Measurements from ENCODE around the gene SASH3. TPM values are rescaled to one million over a fixed set of nuclear protein-coding genes. Genes with fewer than 3 reads are reported as not detected.

SASH3 gene
- total and polyA plus RNA-seq, 2 donors (not counting 1 experiment from before 2014, with no cell fraction given) = not detected

- no peak for TF ChIP-seq CTCF (conservative IDR thresholded peaks at IDR 0.05 in 1 of 2, IDR thresholded peaks at IDR 0.05 in 1 of 2; ENCODE audit: low read depth in 1 of 2, low read length in 2 of 2)
- TF ChIP-seq EZH2 (IDR thresholded peaks at IDR 0.05; ENCODE audit: low read length, missing control alignments) = no peak
- no peak for DNase-seq (ENCODE audit: low read depth in 2 of 2)
- Histone ChIP-seq H3K36me3 (ENCODE audit: control insufficient read depth, insufficient read depth, low read length) (no peaks in the 10 kb centered on the region), H3K9me3 (ENCODE audit: control insufficient read depth, insufficient read depth, low read depth, low read length) (no peaks in the 10 kb centered on the region), H3K79me2 (ENCODE audit: control insufficient read depth, insufficient read depth, low read length) (no peaks in the 10 kb centered on the region), H2AFZ (ENCODE audit: low read length) (no peak overlapping the region), H3K4me1 (ENCODE audit: control insufficient read depth, extremely low read depth, insufficient read depth, low read length) (peaks cover 3% of the 10 kb centered on the region), H3K4me3 (replicated peaks in 1 of 4; ENCODE audit: control extremely low read depth in 1 of 4, insufficient read depth in 1 of 4, low read depth in 3 of 4, low read length in 4 of 4) (no peak overlapping the region), H4K20me1 (ENCODE audit: control insufficient read depth, extremely low read depth, insufficient read depth, low read length) (no peaks in the 10 kb centered on the region), H3K27ac (ENCODE audit: insufficient read depth, low read length) (no peak overlapping the region), H3K9ac (ENCODE audit: insufficient read depth, low read length) (no peak overlapping the region), H3K4me2 (ENCODE audit: extremely low read depth, insufficient read depth, low read length) (no peak overlapping the region), H3K27me3 (ENCODE audit: control insufficient read depth, insufficient read depth, low read length) (no peaks in the 10 kb centered on the region)
Observed at GRCh38 chrX:129733335-129733734, 46.4 kb upstream of the SASH3 start.

- Histone ChIP-seq H3K27me3 (ENCODE audit: control insufficient read depth, insufficient read depth, low read length) (no peaks in the 10 kb centered on the region), H2AFZ (ENCODE audit: low read length) (no peak overlapping the region), H3K4me3 (replicated peaks in 1 of 4; ENCODE audit: control extremely low read depth in 1 of 4, insufficient read depth in 1 of 4, low read depth in 3 of 4, low read length in 4 of 4) (no peak overlapping the region), H3K27ac (ENCODE audit: insufficient read depth, low read length) (no peak overlapping the region), H4K20me1 (ENCODE audit: control insufficient read depth, extremely low read depth, insufficient read depth, low read length) (no peaks in the 10 kb centered on the region), H3K9me3 (ENCODE audit: control insufficient read depth, insufficient read depth, low read depth, low read length) (no peaks in the 10 kb centered on the region), H3K4me1 (ENCODE audit: control insufficient read depth, extremely low read depth, insufficient read depth, low read length) (peaks cover 3% of the 10 kb centered on the region), H3K9ac (ENCODE audit: insufficient read depth, low read length) (no peak overlapping the region), H3K79me2 (ENCODE audit: control insufficient read depth, insufficient read depth, low read length) (no peaks in the 10 kb centered on the region), H3K36me3 (ENCODE audit: control insufficient read depth, insufficient read depth, low read length) (no peaks in the 10 kb centered on the region), H3K4me2 (ENCODE audit: extremely low read depth, insufficient read depth, low read length) (no peak overlapping the region)
- TF ChIP-seq CTCF (conservative IDR thresholded peaks at IDR 0.05 in 1 of 2, IDR thresholded peaks at IDR 0.05 in 1 of 2; ENCODE audit: low read depth in 1 of 2, low read length in 2 of 2) = no peak
- no peak for TF ChIP-seq EZH2 (IDR thresholded peaks at IDR 0.05; ENCODE audit: low read length, missing control alignments)
- DNase-seq (ENCODE audit: low read depth in 2 of 2) = no peak
Observed at GRCh38 chrX:129736491-129736890, 43.3 kb upstream of the SASH3 start.

GRCh38 chrX:129737916-129738315 lies 41.8 kb upstream of the SASH3 start:
- no peak overlapping the region for H2AFZ ChIP-seq (ENCODE audit: low read length)
- no peak overlapping the region for H3K4me2 ChIP-seq (ENCODE audit: extremely low read depth, insufficient read depth, low read length)
- no peaks in the 10 kb centered on the region for H4K20me1 ChIP-seq (ENCODE audit: control insufficient read depth, extremely low read depth, insufficient read depth, low read length)
- H3K27ac ChIP-seq (ENCODE audit: insufficient read depth, low read length) = no peak overlapping the region
- no peak overlapping the region for H3K9ac ChIP-seq (ENCODE audit: insufficient read depth, low read length)
- H3K79me2 ChIP-seq (ENCODE audit: control insufficient read depth, insufficient read depth, low read length) = no peaks in the 10 kb centered on the region
- peak; percentile 54 to 70 for DNase-seq (ENCODE audit: low read depth in 2 of 2)
- no peaks in the 10 kb centered on the region for H3K27me3 ChIP-seq (ENCODE audit: control insufficient read depth, insufficient read depth, low read length)
- H3K4me3 ChIP-seq (replicated peaks in 1 of 4; ENCODE audit: control extremely low read depth in 1 of 4, insufficient read depth in 1 of 4, low read depth in 3 of 4, low read length in 4 of 4) = no peak overlapping the region
- H3K4me1 ChIP-seq (ENCODE audit: control insufficient read depth, extremely low read depth, insufficient read depth, low read length) = peaks cover 3% of the 10 kb centered on the region
- TF ChIP-seq EZH2 (IDR thresholded peaks at IDR 0.05; ENCODE audit: low read length, missing control alignments) (no peak), CTCF (conservative IDR thresholded peaks at IDR 0.05 in 1 of 2, IDR thresholded peaks at IDR 0.05 in 1 of 2; ENCODE audit: low read depth in 1 of 2, low read length in 2 of 2) (no peak)
- no peaks in the 10 kb centered on the region for H3K36me3 ChIP-seq (ENCODE audit: control insufficient read depth, insufficient read depth, low read length)
- no peaks in the 10 kb centered on the region for H3K9me3 ChIP-seq (ENCODE audit: control insufficient read depth, insufficient read depth, low read depth, low read length)

Measured in fibroblast of lung (primary cell).